Thymus (tissue), 11 donors: ENCODE data around the gene STT3B. TPM values are rescaled to one million over a fixed set of nuclear protein-coding genes. Genes with fewer than 3 reads are reported as not detected.
"Not testable (repeated sequence)": the region's sequence is repeated elsewhere in the genome, so short reads cannot be mapped to it uniquely, and the experiment has no call there.

Experiments used
- DNase-seq, 9 donors: peaks; one replicate each; pipeline ENCODE4 v3.0.0-alpha.2; 2013; ENCODE audit warnings: low spot score in 9 of 9, low read depth in 6 of 9, missing footprints in 1 of 9
- H3K27ac ChIP-seq, 2 donors: one replicate each; pipeline ENCODE4 v1.5.1; 2013; ENCODE audit warnings: control low read depth in 1 of 2, low read depth in 1 of 2, low read length in 1 of 2, mild to moderate bottlenecking in 1 of 2, moderate library complexity in 1 of 2
- H3K27me3 ChIP-seq, 2 donors: one replicate each; pipeline ENCODE4 v1.5.1; 2013; ENCODE audit warnings: low read length in 1 of 2; ENCODE audit not compliant: control insufficient read depth in 2 of 2, insufficient read depth in 1 of 2
- H3K36me3 ChIP-seq, 2 donors: one replicate each; pipeline ENCODE4 v1.5.1; 2013; ENCODE audit warnings: low read length in 1 of 2, mild to moderate bottlenecking in 1 of 2, moderate library complexity in 1 of 2; ENCODE audit not compliant: control insufficient read depth in 2 of 2, insufficient read depth in 2 of 2
- H3K4me1 ChIP-seq, 2 donors: one replicate each; pipeline ENCODE4 v1.5.1; 2013; ENCODE audit warnings: low read length in 2 of 2; ENCODE audit not compliant: control insufficient read depth in 2 of 2, insufficient read depth in 2 of 2
- H3K4me3 ChIP-seq, 2 donors: one replicate each; pipeline ENCODE4 v1.5.1; 2013; ENCODE audit warnings: low read length in 2 of 2, control low read depth in 1 of 2, mild to moderate bottlenecking in 1 of 2
- H3K9me3 ChIP-seq, 2 donors: one replicate each; pipeline ENCODE4 v1.5.1; 2013; ENCODE audit warnings: low read length in 1 of 2, mild to moderate bottlenecking in 1 of 2; ENCODE audit not compliant: control insufficient read depth in 2 of 2, insufficient read depth in 1 of 2
- WGBS: extraction: QIAGEN DNeasy Blood & Tissue Kit; methylation state at CpG from one replicate; pipeline ENCODE4 v1.1.7; 2013; 5-methylcytosine and 5-hydroxymethylcytosine counted together
- polyA plus RNA-seq: library from polyadenylated mRNA; stranded (reverse); fragments of 200-250 nt; gene quantifications from one replicate; pipeline ENCODE4 v1.2.3, GENCODE V29; 2013
- total RNA-seq: library from RNA; stranded (reverse); fragments of 120-200 nt; gene quantifications from one replicate; pipeline ENCODE4 v1.2.4, GENCODE V29; 2013
- donor health status: healthy.

STT3B gene
- total and polyA plus RNA-seq, 2 donors: 84.8 to 102 TPM

GRCh38 chr3:31589228-31589627, 56.5 kb downstream of the STT3B start:
- no peak for DNase-seq
- peaks cover under 1 to 2% of the 10 kb centered on the region in 2 donors for H3K9me3 ChIP-seq
- no peak overlapping the region for H3K27ac ChIP-seq
- no peaks in the 10 kb centered on the region for H3K27me3 ChIP-seq
- peaks cover 14 to 37% of the 10 kb centered on the region in 2 donors for H3K36me3 ChIP-seq
- no peak overlapping the region for H3K4me3 ChIP-seq
- peaks cover 0 to 3% of the 10 kb centered on the region in 2 donors for H3K4me1 ChIP-seq
- WGBS: 98% methylated on average over 2 of the region's 2 CpGs

- no peak for DNase-seq
- Histone ChIP-seq H3K9me3 (peaks cover 2 to 4% of the 10 kb centered on the region in 2 donors), H3K27me3 (no peaks in the 10 kb centered on the region), H3K36me3 (peaks cover 23 to 46% of the 10 kb centered on the region in 2 donors), H3K4me1 (peaks cover 0 to 3% of the 10 kb centered on the region in 2 donors), H3K4me3 (no peak overlapping the region), H3K27ac (no peak overlapping the region)
- 96% methylated on average over 1 of the region's 1 CpG for WGBS
These were observed 57.9 kb downstream of the STT3B start for GRCh38 chr3:31590650-31591049.

GRCh38 chr3:31592764-31593163, 60.0 kb downstream of the STT3B start:
- H3K27ac ChIP-seq: no peak overlapping the region
- DNase-seq: no peak
- H3K36me3 ChIP-seq: peaks cover 26 to 46% of the 10 kb centered on the region in 2 donors
- peaks cover 2 to 4% of the 10 kb centered on the region in 2 donors for H3K9me3 ChIP-seq
- H3K4me3 ChIP-seq: no peak overlapping the region
- H3K27me3 ChIP-seq: no peaks in the 10 kb centered on the region
- peaks cover 0 to 3% of the 10 kb centered on the region in 2 donors for H3K4me1 ChIP-seq
- 97% methylated on average over 2 of the region's 2 CpGs for WGBS

- WGBS: 95% methylated on average over 1 of the region's 1 CpG
- Histone ChIP-seq H3K4me1 (peaks cover 0 to 3% of the 10 kb centered on the region in 2 donors), H3K36me3 (peaks cover 23 to 46% of the 10 kb centered on the region in 2 donors), H3K27ac (no peak overlapping the region), H3K9me3 (peaks cover 2 to 4% of the 10 kb centered on the region in 2 donors), H3K4me3 (no peak overlapping the region), H3K27me3 (no peaks in the 10 kb centered on the region)
- DNase-seq: no peak
These were observed 63.5 kb downstream of the STT3B start for GRCh38 chr3:31596176-31596575.

GRCh38 chr3:31600431-31600830, 67.7 kb downstream of the STT3B start:
- WGBS: 98% methylated on average over 3 of the region's 3 CpGs
- DNase-seq: no peak
- H3K9me3 ChIP-seq: peaks cover 0 to 2% of the 10 kb centered on the region in 2 donors
- H3K4me1 ChIP-seq: no peaks in the 10 kb centered on the region
- peaks cover 8 to 33% of the 10 kb centered on the region in 2 donors for H3K36me3 ChIP-seq
- no peak overlapping the region for H3K27ac ChIP-seq
- no peak overlapping the region for H3K4me3 ChIP-seq
- H3K27me3 ChIP-seq: no peaks in the 10 kb centered on the region

- H3K27ac ChIP-seq, H3K27me3 ChIP-seq, H3K4me3 ChIP-seq, DNase-seq, H3K4me1 ChIP-seq: not testable (repeated sequence)
- 100% methylated on average over 1 of the region's 1 CpG for WGBS
- peaks cover 4 to 11% of the 10 kb centered on the region in 2 donors for H3K9me3 ChIP-seq
- peaks cover 14 to 35% of the 10 kb centered on the region in 2 donors for H3K36me3 ChIP-seq
These were observed 72.6 kb downstream of the STT3B start for GRCh38 chr3:31605333-31605732.

- DNase-seq: peak in 1 of 9 donors; percentile 10
- no peaks in the 10 kb centered on the region for H3K27me3 ChIP-seq
These were observed 73.7 kb downstream of the STT3B start for GRCh38 chr3:31606453-31606852.

GRCh38 chr3:31610700-31611275, 78.1 kb downstream of the STT3B start:
- WGBS: 93% methylated on average over 1 of the region's 1 CpG
- no peaks in the 10 kb centered on the region for H3K4me1 ChIP-seq
- no peak overlapping the region for H3K4me3 ChIP-seq
- no peaks in the 10 kb centered on the region for H3K27me3 ChIP-seq
- H3K27ac ChIP-seq: no peak overlapping the region
- H3K9me3 ChIP-seq: peaks cover 4 to 9% of the 10 kb centered on the region in 2 donors
- H3K36me3 ChIP-seq: peaks cover 10 to 19% of the 10 kb centered on the region in 2 donors
- peak in 1 of 9 donors; percentile 12 for DNase-seq

More at GRCh38 chr3:31606453-31606852, 73.7 kb downstream of the STT3B start:
- 98% methylated on average over 4 of the region's 4 CpGs for WGBS
- no peak overlapping the region for H3K27ac ChIP-seq
- no peaks in the 10 kb centered on the region for H3K4me1 ChIP-seq
- H3K4me3 ChIP-seq: no peak overlapping the region
- H3K9me3 ChIP-seq: peaks cover 4 to 11% of the 10 kb centered on the region in 2 donors
- H3K36me3 ChIP-seq: peaks cover 14 to 29% of the 10 kb centered on the region in 2 donors

- no peak for DNase-seq
- Histone ChIP-seq H3K27ac (no peak overlapping the region), H3K27me3 (no peaks in the 10 kb centered on the region), H3K4me3 (no peak overlapping the region), H3K36me3 (peaks cover 0 to 13% of the 10 kb centered on the region in 2 donors), H3K4me1 (no peaks in the 10 kb centered on the region), H3K9me3 (no peaks in the 10 kb centered on the region)
- 99% methylated on average over 1 of the region's 1 CpG for WGBS
These were observed 80.5 kb downstream of the STT3B start for GRCh38 chr3:31613177-31613576.
